ENCODE results near the gene DAGLB. TPM values are rescaled to one million over a fixed set of nuclear protein-coding genes. Genes with fewer than 3 reads are reported as not detected.
"Not testable (repeated sequence)": the region's sequence is repeated elsewhere in the genome, so short reads cannot be mapped to it uniquely, and the experiment has no call there.

The DAGLB gene
- total RNA-seq, 1 donor from 2014 or later = 28.3 TPM

GRCh38 chr7:6402741-6403140 lies 45.0 kb downstream of the DAGLB start:
- no peak overlapping the region for H3K27ac ChIP-seq (ENCODE audit: low read depth, low read length)
- H2AFZ ChIP-seq (ENCODE audit: low read depth, low read length) = no peak overlapping the region
- no peaks in the 10 kb centered on the region for H3K27me3 ChIP-seq (ENCODE audit: insufficient read depth, low read length)
- TF ChIP-seq EZH2 (IDR thresholded peaks at IDR 0.05; ENCODE audit: insufficient read depth, low read length) (no peak), CTCF (IDR thresholded peaks at IDR 0.05; ENCODE audit: insufficient read depth, low read depth, low read length) (no peak)
- DNase-seq (ENCODE audit: low read depth) (no peak), FAIRE-seq (no peak)
- no peak overlapping the region for H3K9ac ChIP-seq (ENCODE audit: low read length)
- no peaks in the 10 kb centered on the region for H3K9me3 ChIP-seq (ENCODE audit: insufficient read depth, low read depth, low read length)
- peaks cover 83% of the 10 kb centered on the region for H4K20me1 ChIP-seq (ENCODE audit: insufficient read depth, low read length)
- Mint-ChIP-seq H3K27me3 (ENCODE audit: low read depth, unreplicated experiment) (no peaks in the 10 kb centered on the region), H3K9me3 (ENCODE audit: unreplicated experiment) (no peaks in the 10 kb centered on the region), H3K27ac (ENCODE audit: unreplicated experiment) (no peak overlapping the region), H3K4me3 (ENCODE audit: unreplicated experiment) (no peak overlapping the region), H3K36me3 (ENCODE audit: low read depth, unreplicated experiment) (peaks cover 34% of the 10 kb centered on the region), H3K4me1 (ENCODE audit: low read depth, unreplicated experiment) (peaks cover 15% of the 10 kb centered on the region)
- peaks cover 93% of the 10 kb centered on the region for H3K79me2 ChIP-seq (ENCODE audit: insufficient read depth, low read length)
- no peak overlapping the region for H3K4me2 ChIP-seq (ENCODE audit: low read length)
- peaks cover 57% of the 10 kb centered on the region for H3K36me3 ChIP-seq (ENCODE audit: insufficient read depth, low read length)
- no peak overlapping the region for H3K4me3 ChIP-seq (ENCODE audit: insufficient read depth, low read depth, low read length)
- peaks cover 9% of the 10 kb centered on the region for H3K4me1 ChIP-seq (ENCODE audit: insufficient read depth, low read length)

- no peak overlapping the region for H2AFZ ChIP-seq (ENCODE audit: low read depth, low read length)
- H3K4me1 ChIP-seq (ENCODE audit: insufficient read depth, low read length) = peaks cover 9% of the 10 kb centered on the region
- no peak for TF ChIP-seq CTCF (IDR thresholded peaks at IDR 0.05; ENCODE audit: insufficient read depth, low read depth, low read length)
- TF ChIP-seq EZH2 (IDR thresholded peaks at IDR 0.05; ENCODE audit: insufficient read depth, low read length) = no peak
- FAIRE-seq (no peak), DNase-seq (ENCODE audit: low read depth) (no peak)
- Mint-ChIP-seq H3K4me3 (ENCODE audit: unreplicated experiment) (no peak overlapping the region), H3K27me3 (ENCODE audit: low read depth, unreplicated experiment) (no peaks in the 10 kb centered on the region), H3K27ac (ENCODE audit: unreplicated experiment) (no peak overlapping the region), H3K36me3 (ENCODE audit: low read depth, unreplicated experiment) (peaks cover 32% of the 10 kb centered on the region), H3K9me3 (ENCODE audit: unreplicated experiment) (no peaks in the 10 kb centered on the region), H3K4me1 (ENCODE audit: low read depth, unreplicated experiment) (peaks cover 15% of the 10 kb centered on the region)
- H3K27me3 ChIP-seq (ENCODE audit: insufficient read depth, low read length) = no peaks in the 10 kb centered on the region
- no peak overlapping the region for H3K4me3 ChIP-seq (ENCODE audit: insufficient read depth, low read depth, low read length)
- no peaks in the 10 kb centered on the region for H3K9me3 ChIP-seq (ENCODE audit: insufficient read depth, low read depth, low read length)
- H3K79me2 ChIP-seq (ENCODE audit: insufficient read depth, low read length) = peaks cover 95% of the 10 kb centered on the region
- no peak overlapping the region for H3K9ac ChIP-seq (ENCODE audit: low read length)
- peaks cover 82% of the 10 kb centered on the region for H4K20me1 ChIP-seq (ENCODE audit: insufficient read depth, low read length)
- H3K27ac ChIP-seq (ENCODE audit: low read depth, low read length) = no peak overlapping the region
- H3K36me3 ChIP-seq (ENCODE audit: insufficient read depth, low read length) = peaks cover 50% of the 10 kb centered on the region
- no peak overlapping the region for H3K4me2 ChIP-seq (ENCODE audit: low read length)
These were observed 45.7 kb downstream of the DAGLB start for GRCh38 chr7:6402041-6402440.

- H3K4me1 ChIP-seq (ENCODE audit: insufficient read depth, low read length) = peaks cover 9% of the 10 kb centered on the region
- Mint-ChIP-seq H3K4me1 (ENCODE audit: low read depth, unreplicated experiment) (peaks cover 15% of the 10 kb centered on the region), H3K27ac (ENCODE audit: unreplicated experiment) (no peak overlapping the region), H3K9me3 (ENCODE audit: unreplicated experiment) (no peaks in the 10 kb centered on the region), H3K36me3 (ENCODE audit: low read depth, unreplicated experiment) (peaks cover 32% of the 10 kb centered on the region), H3K27me3 (ENCODE audit: low read depth, unreplicated experiment) (no peaks in the 10 kb centered on the region), H3K4me3 (ENCODE audit: unreplicated experiment) (no peak overlapping the region)
- H3K27me3 ChIP-seq (ENCODE audit: insufficient read depth, low read length) = no peaks in the 10 kb centered on the region
- H2AFZ ChIP-seq (ENCODE audit: low read depth, low read length) = no peak overlapping the region
- peaks cover 81% of the 10 kb centered on the region for H4K20me1 ChIP-seq (ENCODE audit: insufficient read depth, low read length)
- no peak overlapping the region for H3K4me3 ChIP-seq (ENCODE audit: insufficient read depth, low read depth, low read length)
- H3K9me3 ChIP-seq (ENCODE audit: insufficient read depth, low read depth, low read length) = no peaks in the 10 kb centered on the region
- DNase-seq (ENCODE audit: low read depth) (no peak), FAIRE-seq (no peak)
- peaks cover 95% of the 10 kb centered on the region for H3K79me2 ChIP-seq (ENCODE audit: insufficient read depth, low read length)
- no peak overlapping the region for H3K4me2 ChIP-seq (ENCODE audit: low read length)
- TF ChIP-seq EZH2 (IDR thresholded peaks at IDR 0.05; ENCODE audit: insufficient read depth, low read length) (no peak), CTCF (IDR thresholded peaks at IDR 0.05; ENCODE audit: insufficient read depth, low read depth, low read length) (no peak)
- peaks cover 49% of the 10 kb centered on the region for H3K36me3 ChIP-seq (ENCODE audit: insufficient read depth, low read length)
- no peak overlapping the region for H3K27ac ChIP-seq (ENCODE audit: low read depth, low read length)
- no peak overlapping the region for H3K9ac ChIP-seq (ENCODE audit: low read length)
These were observed 46.2 kb downstream of the DAGLB start for GRCh38 chr7:6401536-6401935.

GRCh38 chr7:6400243-6401105 lies 47.3 kb downstream of the DAGLB start:
- not testable (repeated sequence) for FAIRE-seq; H3K27ac ChIP-seq (ENCODE audit: low read depth, low read length); H3K4me2 ChIP-seq (ENCODE audit: low read length); H3K27me3 Mint-ChIP-seq (ENCODE audit: low read depth, unreplicated experiment); H3K9me3 ChIP-seq (ENCODE audit: insufficient read depth, low read depth, low read length); H2AFZ ChIP-seq (ENCODE audit: low read depth, low read length); H3K4me3 ChIP-seq (ENCODE audit: insufficient read depth, low read depth, low read length); H3K27me3 ChIP-seq (ENCODE audit: insufficient read depth, low read length); H3K9me3 Mint-ChIP-seq (ENCODE audit: unreplicated experiment); H3K4me3 Mint-ChIP-seq (ENCODE audit: unreplicated experiment); H3K4me1 ChIP-seq (ENCODE audit: insufficient read depth, low read length); H3K9ac ChIP-seq (ENCODE audit: low read length); DNase-seq (ENCODE audit: low read depth)
- H3K27ac Mint-ChIP-seq (ENCODE audit: unreplicated experiment) = peak overlapping the region; percentile 41
- H3K36me3 Mint-ChIP-seq (ENCODE audit: low read depth, unreplicated experiment) = peaks cover 30% of the 10 kb centered on the region
- peaks cover 25% of the 10 kb centered on the region for H3K4me1 Mint-ChIP-seq (ENCODE audit: low read depth, unreplicated experiment)
- Histone ChIP-seq H4K20me1 (ENCODE audit: insufficient read depth, low read length) (peaks cover 83% of the 10 kb centered on the region), H3K79me2 (ENCODE audit: insufficient read depth, low read length) (peaks cover 96% of the 10 kb centered on the region), H3K36me3 (ENCODE audit: insufficient read depth, low read length) (peaks cover 41% of the 10 kb centered on the region)

All from astrocyte (in vitro differentiated cells and primary cell).